ENCODE measurements around the gene YWHAH. TPM values are rescaled to one million over a fixed set of nuclear protein-coding genes. Genes with fewer than 3 reads are reported as not detected.

YWHAH gene
- total and polyA plus RNA-seq, 2 donors (not counting 1 experiment from before 2014, with no cell fraction given), result 32.6 to 51.1 TPM

GRCh38 chr22:31923136-31923535 lies 21.2 kb upstream of the YWHAH start:
- Mint-ChIP-seq H3K27ac (no peak overlapping the region), H3K4me3 (no peak overlapping the region), H3K9me3 (ENCODE audit: insufficient read depth) (no peaks in the 10 kb centered on the region), H3K27me3 (peaks cover 14% of the 10 kb centered on the region), H3K4me1 (peaks cover 20% of the 10 kb centered on the region)
- no peak for DNase-seq
- Histone ChIP-seq H3K4me2 (replicated peaks; ENCODE audit: low read depth, low read length, poor library complexity, severe bottlenecking) (no peak overlapping the region), H3K36me3 (replicated peaks in 1 of 2; ENCODE audit: control extremely low read depth in 1 of 2, control insufficient read depth in 1 of 2, extremely low read depth in 1 of 2, insufficient read depth in 2 of 2, low read length in 1 of 2) (no peaks in the 10 kb centered on the region), H3K4me3 (ENCODE audit: control extremely low read depth in 1 of 5, extremely low read depth in 1 of 5, insufficient read depth in 1 of 5, low read depth in 2 of 5, low read length in 4 of 5) (no peak overlapping the region), H3K4me1 (ENCODE audit: control insufficient read depth in 2 of 2, insufficient read depth in 2 of 2, low read length in 2 of 2) (peaks cover 11 to 18% of the 10 kb centered on the region in 2 donors), H3K27me3 (replicated peaks in 1 of 4; ENCODE audit: control extremely low read depth in 1 of 4, control insufficient read depth in 3 of 4, insufficient read depth in 4 of 4, low read length in 3 of 4) (peaks cover 0 to 3% (median 0%) of the 10 kb centered on the region in 4 experiments), H3K79me2 (ENCODE audit: control insufficient read depth, insufficient read depth, low read length) (no peaks in the 10 kb centered on the region), H3K27ac (ENCODE audit: low read length in 2 of 2) (no peak overlapping the region), H2AFZ (ENCODE audit: insufficient read depth, low read depth, low read length, poor library complexity, severe bottlenecking) (no peak overlapping the region), H3K9ac (ENCODE audit: low read length) (no peak overlapping the region), H4K20me1 (ENCODE audit: control insufficient read depth, insufficient read depth, low read length, poor library complexity, severe bottlenecking) (no peaks in the 10 kb centered on the region), H3K9me3 (ENCODE audit: control extremely low read depth in 1 of 3, control insufficient read depth in 2 of 3, insufficient read depth in 1 of 3, low read length in 2 of 3) (no peaks in the 10 kb centered on the region)
- CTCF ChIA-PET, result interaction anchor here (0.6 kb wide), 1 partner anchor 351 kb away, joined by 3 read pairs; no protein-coding TSS in a partner anchor
- TF ChIP-seq EZH2 (IDR thresholded peaks at IDR 0.05; ENCODE audit: borderline replicate concordance, insufficient read depth, low read depth, low read length, poor library complexity, severe bottlenecking), result no peak
- TF ChIP-seq CTCF (IDR thresholded peaks at IDR 0.05), result no peak
- intact Hi-C loops (cut with micrococcal nuclease), result no loop called here
- POLR2A ChIA-PET, result no interaction called here
- 0% methylated on average over 3 of the region's 5 CpGs for WGBS (ENCODE audit: insufficient coverage)
- ATAC-seq (ENCODE audit: low read depth), result no peak

GRCh38 chr22:31923747-31924146 lies 20.6 kb upstream of the YWHAH start:
- no peak overlapping the region for H3K4me3 ChIP-seq (ENCODE audit: control extremely low read depth in 1 of 5, extremely low read depth in 1 of 5, insufficient read depth in 1 of 5, low read depth in 2 of 5, low read length in 4 of 5)
- no peaks in the 10 kb centered on the region for H4K20me1 ChIP-seq (ENCODE audit: control insufficient read depth, insufficient read depth, low read length, poor library complexity, severe bottlenecking)
- no peak overlapping the region for H3K9ac ChIP-seq (ENCODE audit: low read length)
- H3K27me3 Mint-ChIP-seq, result peaks cover 15% of the 10 kb centered on the region
- no peak overlapping the region for H3K27ac ChIP-seq (ENCODE audit: low read length in 2 of 2)
- no peak overlapping the region for H2AFZ ChIP-seq (ENCODE audit: insufficient read depth, low read depth, low read length, poor library complexity, severe bottlenecking)
- H3K4me2 ChIP-seq (replicated peaks; ENCODE audit: low read depth, low read length, poor library complexity, severe bottlenecking), result no peak overlapping the region
- H3K27ac Mint-ChIP-seq, result no peak overlapping the region
- intact Hi-C loops (cut with micrococcal nuclease), result no loop called here
- H3K9me3 ChIP-seq (ENCODE audit: control extremely low read depth in 1 of 3, control insufficient read depth in 2 of 3, insufficient read depth in 1 of 3, low read length in 2 of 3), result no peaks in the 10 kb centered on the region
- no peaks in the 10 kb centered on the region for H3K9me3 Mint-ChIP-seq (ENCODE audit: insufficient read depth)
- no peaks in the 10 kb centered on the region for H3K79me2 ChIP-seq (ENCODE audit: control insufficient read depth, insufficient read depth, low read length)
- TF ChIP-seq CTCF (IDR thresholded peaks at IDR 0.05), result no peak
- no peak for TF ChIP-seq EZH2 (IDR thresholded peaks at IDR 0.05; ENCODE audit: borderline replicate concordance, insufficient read depth, low read depth, low read length, poor library complexity, severe bottlenecking)
- no peaks in the 10 kb centered on the region for H3K36me3 ChIP-seq (replicated peaks in 1 of 2; ENCODE audit: control extremely low read depth in 1 of 2, control insufficient read depth in 1 of 2, extremely low read depth in 1 of 2, insufficient read depth in 2 of 2, low read length in 1 of 2)
- ChIA-PET POLR2A (no interaction called here), CTCF (no interaction called here)
- no peak overlapping the region for H3K4me3 Mint-ChIP-seq
- H3K27me3 ChIP-seq (replicated peaks in 1 of 4; ENCODE audit: control extremely low read depth in 1 of 4, control insufficient read depth in 3 of 4, insufficient read depth in 4 of 4, low read length in 3 of 4), result peaks cover 0 to 3% (median 0%) of the 10 kb centered on the region in 4 experiments
- no CpG with 5 or more reads among the region's 2 CpGs for WGBS (ENCODE audit: insufficient coverage)
- DNase-seq (no peak), ATAC-seq (ENCODE audit: low read depth) (no peak)
- H3K4me1 Mint-ChIP-seq, result peaks cover 18% of the 10 kb centered on the region
- H3K4me1 ChIP-seq (ENCODE audit: control insufficient read depth in 2 of 2, insufficient read depth in 2 of 2, low read length in 2 of 2), result peaks cover 11 to 18% of the 10 kb centered on the region in 2 donors
